ENCODE results near the gene NMT1.

The NMT1 gene

DNA sequence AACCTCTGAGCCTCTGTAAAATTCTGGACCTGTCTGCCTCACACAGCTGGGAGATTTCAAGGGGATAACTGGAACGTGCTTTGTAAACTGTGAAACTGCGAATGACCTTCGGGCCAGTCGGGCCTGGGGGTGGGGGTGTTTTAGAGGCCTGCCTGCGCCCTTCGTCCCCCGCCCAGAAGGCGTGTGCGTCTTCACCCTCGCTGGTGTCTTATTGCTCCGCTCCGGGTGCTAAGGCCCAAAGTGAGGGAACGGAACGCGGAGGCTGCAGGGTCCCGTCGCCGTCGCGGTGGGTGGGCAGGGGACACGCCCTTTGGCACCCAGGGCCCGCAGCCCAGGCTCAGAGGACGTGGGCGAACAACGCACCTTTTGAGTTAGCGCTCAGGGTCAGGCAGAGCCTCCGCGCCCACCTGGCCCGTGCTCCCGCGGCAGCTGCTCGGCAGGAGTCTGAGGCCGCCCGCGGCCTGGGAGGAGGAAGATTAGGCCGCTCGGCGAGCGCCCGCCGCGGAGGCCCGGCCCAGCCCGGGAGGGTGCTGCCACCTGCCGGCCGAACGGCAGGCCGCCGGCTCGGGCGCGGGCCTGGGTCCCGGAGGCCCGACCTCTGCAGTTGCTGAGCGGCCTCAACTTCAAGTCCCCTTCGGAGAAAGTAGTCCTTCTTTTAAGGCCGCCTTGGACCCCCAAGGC is 39.4 kb upstream of the NMT1 start (continued):
- no peak for TF ChIP-seq ZNF701 (tag by site-specific recombination; IDR thresholded peaks at IDR 0.05)
- peak; percentile 89 for TF ChIP-seq ZNF600 (tag by site-specific recombination; IDR thresholded peaks at IDR 0.05)
- no peak; the same call in 1 of the 2 replicates for TF ChIP-seq SP2 (tag by site-specific recombination; IDR thresholded peaks at IDR 0.05)
- no peak for TF ChIP-seq TRIM28 (IDR thresholded peaks at IDR 0.05; ENCODE audit: borderline replicate concordance, low read length)
- TF ChIP-seq ZNF561 (tag by site-specific recombination; IDR thresholded peaks at IDR 0.05; ENCODE audit: borderline replicate concordance) = peak; percentile 82; the same call in 1 of the 2 replicates
- peak; percentile 76 for TF ChIP-seq ZFHX2 (tag by site-specific recombination; conservative IDR thresholded peaks at IDR 0.05)
- no peak for TF ChIP-seq ZNF239 (tag by site-specific recombination; IDR thresholded peaks at IDR 0.05)
- TF ChIP-seq ZNF140 (tag by site-specific recombination; IDR thresholded peaks at IDR 0.05) = no peak
- TF ChIP-seq ZNF544 (tag by site-specific recombination; IDR thresholded peaks at IDR 0.05) = no peak
- peak; percentile 83 for TF ChIP-seq EGR2 (tag by site-specific recombination; IDR thresholded peaks at IDR 0.05; ENCODE audit: low read depth)
- no peak for TF ChIP-seq ZNF248 (tag by site-specific recombination; IDR thresholded peaks at IDR 0.05)
- TF ChIP-seq ZNF560 (tag by site-specific recombination; IDR thresholded peaks at IDR 0.05; ENCODE audit: borderline replicate concordance) = no peak
- no peak for TF ChIP-seq ZNF626 (tag by site-specific recombination; IDR thresholded peaks at IDR 0.05)
- TF ChIP-seq ZBTB20 (tag by site-specific recombination; IDR thresholded peaks at IDR 0.05) = no peak
- no peak for TF ChIP-seq ZNF350 (tag by site-specific recombination; IDR thresholded peaks at IDR 0.05)
- no peak for TF ChIP-seq ZNF664 (tag by site-specific recombination; IDR thresholded peaks at IDR 0.05)
- TF ChIP-seq ZNF416 (tag by site-specific recombination; IDR thresholded peaks at IDR 0.05) = no peak
- TF ChIP-seq ZBTB17 (tag by site-specific recombination; IDR thresholded peaks at IDR 0.05) = peak; percentile 6; the same call in 1 of the 2 replicates
- TF ChIP-seq KLF9 (tag by site-specific recombination; IDR thresholded peaks at IDR 0.05; ENCODE audit: low read depth) = 0 out of 2 replicates have a peak, but pooled peaks have one; percentile 35
- 0 out of 2 replicates have a peak, but pooled peaks have one; percentile 30 for TF ChIP-seq GLIS2 (tag by site-specific recombination; IDR thresholded peaks at IDR 0.05)
- TF ChIP-seq GLI4 (tag by site-specific recombination; IDR thresholded peaks at IDR 0.05) = no peak
- TF ChIP-seq TCF7L2 (IDR thresholded peaks at IDR 0.05; ENCODE audit: borderline replicate concordance, low read depth, low read length) = no peak
- no peak for TF ChIP-seq ZNF362 (tag by site-specific recombination; IDR thresholded peaks at IDR 0.05)
- no peak for TF ChIP-seq GLI2 (tag by site-specific recombination; IDR thresholded peaks at IDR 0.05; ENCODE audit: borderline replicate concordance, low read depth)
- TF ChIP-seq ZNF654 (tag by site-specific recombination; IDR thresholded peaks at IDR 0.05; ENCODE audit: low read depth) = peak; percentile 37
- peak; percentile 63; the same call in 1 of the 2 replicates for TF ChIP-seq ZSCAN30 (tag by site-specific recombination; IDR thresholded peaks at IDR 0.05)
- 0 out of 2 replicates have a peak, but pooled peaks have one; percentile 55 for TF ChIP-seq KLF1 (tag by site-specific recombination; IDR thresholded peaks at IDR 0.05)
- no peak for TF ChIP-seq ZNF157 (tag by site-specific recombination; IDR thresholded peaks at IDR 0.05)
- TF ChIP-seq, protein P1, sequence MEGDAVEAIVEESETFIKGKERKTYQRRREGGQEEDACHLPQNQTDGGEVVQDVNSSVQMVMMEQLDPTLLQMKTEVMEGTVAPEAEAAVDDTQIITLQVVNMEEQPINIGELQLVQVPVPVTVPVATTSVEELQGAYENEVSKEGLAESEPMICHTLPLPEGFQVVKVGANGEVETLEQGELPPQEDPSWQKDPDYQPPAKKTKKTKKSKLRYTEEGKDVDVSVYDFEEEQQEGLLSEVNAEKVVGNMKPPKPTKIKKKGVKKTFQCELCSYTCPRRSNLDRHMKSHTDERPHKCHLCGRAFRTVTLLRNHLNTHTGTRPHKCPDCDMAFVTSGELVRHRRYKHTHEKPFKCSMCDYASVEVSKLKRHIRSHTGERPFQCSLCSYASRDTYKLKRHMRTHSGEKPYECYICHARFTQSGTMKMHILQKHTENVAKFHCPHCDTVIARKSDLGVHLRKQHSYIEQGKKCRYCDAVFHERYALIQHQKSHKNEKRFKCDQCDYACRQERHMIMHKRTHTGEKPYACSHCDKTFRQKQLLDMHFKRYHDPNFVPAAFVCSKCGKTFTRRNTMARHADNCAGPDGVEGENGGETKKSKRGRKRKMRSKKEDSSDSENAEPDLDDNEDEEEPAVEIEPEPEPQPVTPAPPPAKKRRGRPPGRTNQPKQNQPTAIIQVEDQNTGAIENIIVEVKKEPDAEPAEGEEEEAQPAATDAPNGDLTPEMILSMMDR (tag by site-specific recombination; IDR thresholded peaks at IDR 0.05) = 0 out of 2 replicates have a peak, but pooled peaks have one; percentile 28
- no peak; the same call in 1 of the 2 replicates for TF ChIP-seq OSR2 (tag by site-specific recombination; IDR thresholded peaks at IDR 0.05)
- TF ChIP-seq, protein P2, sequence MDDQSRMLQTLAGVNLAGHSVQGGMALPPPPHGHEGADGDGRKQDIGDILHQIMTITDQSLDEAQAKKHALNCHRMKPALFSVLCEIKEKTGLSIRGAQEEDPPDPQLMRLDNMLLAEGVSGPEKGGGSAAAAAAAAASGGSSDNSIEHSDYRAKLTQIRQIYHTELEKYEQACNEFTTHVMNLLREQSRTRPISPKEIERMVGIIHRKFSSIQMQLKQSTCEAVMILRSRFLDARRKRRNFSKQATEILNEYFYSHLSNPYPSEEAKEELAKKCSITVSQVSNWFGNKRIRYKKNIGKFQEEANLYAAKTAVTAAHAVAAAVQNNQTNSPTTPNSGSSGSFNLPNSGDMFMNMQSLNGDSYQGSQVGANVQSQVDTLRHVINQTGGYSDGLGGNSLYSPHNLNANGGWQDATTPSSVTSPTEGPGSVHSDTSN (CRISPR knock-in tag; IDR thresholded peaks at IDR 0.05) = 0 out of 2 replicates have a peak, but pooled peaks have one; percentile 56
- TF ChIP-seq HOXC10 (CRISPR knock-in tag; IDR thresholded peaks at IDR 0.05) = peak; percentile 29; the same call in 1 of the 2 replicates
- peak; percentile 37; the same call in 1 of the 2 replicates for TF ChIP-seq BCL11B (tag by site-specific recombination; IDR thresholded peaks at IDR 0.05; ENCODE audit: low read depth)
- no peak for TF ChIP-seq ZNF155 (tag by site-specific recombination; IDR thresholded peaks at IDR 0.05)
- TF ChIP-seq ZNF423 (tag by site-specific recombination; IDR thresholded peaks at IDR 0.05) = peak; percentile 78
- no peak for TF ChIP-seq YY2 (tag by site-specific recombination; IDR thresholded peaks at IDR 0.05)
- TF ChIP-seq YY1 (tag by site-specific recombination; IDR thresholded peaks at IDR 0.05) = no peak
- no peak for TF ChIP-seq ZNF16 (tag by site-specific recombination; IDR thresholded peaks at IDR 0.05; ENCODE audit: low read depth)
- no peak for TF ChIP-seq ZNF596 (tag by site-specific recombination; IDR thresholded peaks at IDR 0.05)
- TF ChIP-seq ZNF335 (tag by site-specific recombination; conservative IDR thresholded peaks at IDR 0.05) = peak; percentile 50; the same call in 1 of the 2 replicates

Data from HEK293 (cell line).